BJ (cell line): ENCODE measurements around the gene SLC38A10. TPM values are rescaled to one million over a fixed set of nuclear protein-coding genes. Genes with fewer than 3 reads are reported as not detected.

Experiments
- CTCF ChIA-PET: fragments of 350-600 bp; formaldehyde crosslinking; extraction: SDS; loops from one replicate; lab custom pipeline; 2021; ENCODE audit warnings: antibody characterized with exemption, inconsistent platforms; lab: Yijun Ruan, JAX
- POLR2A ChIA-PET: fragments of 300-600 bp; sonication (Branson Sonifier 250); formaldehyde crosslinking; extraction: SDS; loops from one replicate; lab custom pipeline; 2021; ENCODE audit warnings: antibody characterized with exemption; lab: Charles Lee
- DNase-seq: peaks from one replicate; pipeline ENCODE4 v3.0.0-alpha.2; 2011; ENCODE audit warnings: low read depth
- H3K27me3 ChIP-seq: 2 replicates; pipeline ENCODE4 v1.6.0; 2011; ENCODE audit warnings: low read length; ENCODE audit not compliant: control insufficient read depth, insufficient read depth
- H3K36me3 ChIP-seq: 2 replicates; pipeline ENCODE4 v1.5.1; 2011; ENCODE audit warnings: low read length; ENCODE audit not compliant: control insufficient read depth, insufficient read depth
- H3K4me3 ChIP-seq: 2 replicates; pipeline ENCODE4 v1.5.1; 2011; ENCODE audit warnings: low read depth, mild to moderate bottlenecking, control low read depth, low read length
- CTCF ChIP-seq: IDR thresholded peaks from 2 replicates; pipeline ENCODE4 v1.5.1; 2011; ENCODE audit warnings: low read depth, mild to moderate bottlenecking, control low read depth, inconsistent platforms, low read length, moderate library complexity; ENCODE audit not compliant: insufficient read depth
- polyA plus RNA-seq: library from polyadenylated mRNA; depleted of rRNA; stranded (reverse); fragments of >200 nt; gene quantifications from 2 replicates; pipeline ENCODE4 v1.2.3, GENCODE V29; 2011

The SLC38A10 gene
- polyA plus RNA-seq, 1 experiment = 55.4 TPM

GRCh38 chr17:81238490-81238814, 56.7 kb downstream of the SLC38A10 start:
- DNase-seq = no peak
- POLR2A ChIA-PET = interaction anchor here (0.6 to 0.8 kb wide), 2 partner anchors 9 to 268 kb away, joined by 3 to 7 read pairs; no protein-coding TSS in a partner anchor
- no peak for TF ChIP-seq CTCF
- H3K27me3 ChIP-seq = no peaks in the 10 kb centered on the region
- CTCF ChIA-PET = interaction anchor here (0.9 to 2.7 kb wide), 7 partner anchors 14 to 246 kb away, joined by 3 to 7 read pairs (median 3); partner anchors contain the start of gene CEP131
- peak overlapping the region; percentile 96 for H3K4me3 ChIP-seq
- peaks cover 17% of the 10 kb centered on the region for H3K36me3 ChIP-seq

GRCh38 chr17:81237591-81238489, 57.3 kb downstream of the SLC38A10 start:
- POLR2A ChIA-PET = no interaction called here
- no peak for TF ChIP-seq CTCF
- Histone ChIP-seq H3K36me3 (peaks cover 20% of the 10 kb centered on the region), H3K4me3 (peak overlapping the region; percentile 96), H3K27me3 (no peaks in the 10 kb centered on the region)
- DNase-seq = no peak
- CTCF ChIA-PET = interaction anchor here (1.5 to 2.7 kb wide), 5 partner anchors 14 to 247 kb away, joined by 3 to 5 read pairs (median 3); partner anchors contain the start of gene CEP131

DNA sequence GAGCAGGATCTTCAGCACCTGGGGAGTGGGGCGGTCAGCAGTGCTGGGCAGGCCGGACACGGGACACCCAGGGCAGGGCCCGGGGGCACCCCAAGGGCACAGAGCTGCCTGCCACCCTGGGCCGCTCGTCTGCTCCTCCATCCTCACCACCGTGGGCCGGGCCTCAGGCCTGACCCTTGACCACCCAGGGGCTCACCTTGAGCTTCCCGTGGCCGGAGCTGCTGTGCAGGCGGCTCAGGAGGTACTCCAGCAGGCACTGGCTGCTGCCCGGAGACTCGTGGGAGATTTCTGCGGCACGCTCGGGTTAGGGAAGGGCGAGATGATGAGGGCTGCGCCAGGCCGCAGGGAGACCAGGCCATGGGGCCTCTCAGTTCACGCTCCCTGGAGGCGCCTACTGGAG, 58.3 kb downstream of the SLC38A10 start:
- Histone ChIP-seq H3K36me3 (peaks cover 24% of the 10 kb centered on the region), H3K27me3 (no peaks in the 10 kb centered on the region), H3K4me3 (no peak overlapping the region)
- CTCF ChIA-PET = interaction anchor here (1.5 kb wide), 1 partner anchor 14 kb away, joined by 3 read pairs; the partner anchor contains the start of gene CEP131
- TF ChIP-seq CTCF = no peak
- no peak for DNase-seq
- POLR2A ChIA-PET = no interaction called here

DNA sequence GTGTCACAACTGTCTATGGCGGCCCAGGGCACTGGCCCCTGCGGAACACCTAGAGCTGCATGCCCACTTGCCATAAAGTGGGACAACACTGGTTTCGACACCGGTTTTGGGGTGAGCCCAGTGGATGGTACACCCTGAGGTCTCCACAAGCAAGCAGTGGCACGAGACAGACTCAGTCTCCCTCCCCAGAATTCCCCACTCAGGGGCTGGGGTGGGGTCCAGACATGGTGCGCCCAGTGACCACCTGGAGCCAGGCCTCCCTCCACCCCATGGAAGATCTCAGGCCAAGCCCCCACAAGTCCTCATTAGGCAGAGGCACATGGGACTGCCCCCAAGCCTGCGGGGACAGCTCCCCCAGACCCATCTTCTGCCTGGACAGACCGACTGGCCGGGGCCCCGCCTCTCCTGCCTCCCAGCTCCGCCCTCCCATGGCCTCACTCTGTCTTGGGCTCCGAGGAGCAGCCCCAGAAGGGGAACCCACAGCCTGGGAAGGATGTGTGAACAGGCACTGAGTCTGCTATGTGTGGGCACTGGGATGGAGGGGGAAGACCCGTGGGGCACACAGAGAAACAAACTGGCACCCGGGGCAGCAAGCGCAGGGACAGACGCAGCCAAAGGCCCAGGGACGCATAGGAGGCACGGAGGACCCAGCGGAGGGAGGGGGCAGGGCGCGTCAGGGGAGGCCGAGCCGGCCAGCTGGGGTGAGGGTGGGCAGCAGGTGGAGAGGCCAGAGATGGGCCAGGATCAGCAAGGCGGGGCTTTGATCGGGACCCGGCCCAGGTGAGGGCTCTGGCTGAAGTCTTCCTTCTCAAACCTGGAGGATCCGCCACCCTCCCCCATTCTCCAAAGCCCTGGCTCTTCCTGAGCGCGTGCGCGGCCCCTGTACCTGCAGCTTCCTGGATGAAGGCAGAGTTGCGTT, 59.0 kb downstream of the SLC38A10 start:
- ChIA-PET CTCF (no interaction called here), POLR2A (no interaction called here)
- peaks cover 23% of the 10 kb centered on the region for H3K36me3 ChIP-seq

More for the DNA sequence above, 59.0 kb downstream of the SLC38A10 start:
- no peak overlapping the region for H3K4me3 ChIP-seq
- no peak for TF ChIP-seq CTCF
- DNase-seq = no peak
- no peaks in the 10 kb centered on the region for H3K27me3 ChIP-seq
